ENCODE measurements around the gene NEU2. TPM values are rescaled to one million over a fixed set of nuclear protein-coding genes. Genes with fewer than 3 reads are reported as not detected.

The NEU2 gene
- total RNA-seq, 1 experiment from 2014 or later = not detected

DNA sequence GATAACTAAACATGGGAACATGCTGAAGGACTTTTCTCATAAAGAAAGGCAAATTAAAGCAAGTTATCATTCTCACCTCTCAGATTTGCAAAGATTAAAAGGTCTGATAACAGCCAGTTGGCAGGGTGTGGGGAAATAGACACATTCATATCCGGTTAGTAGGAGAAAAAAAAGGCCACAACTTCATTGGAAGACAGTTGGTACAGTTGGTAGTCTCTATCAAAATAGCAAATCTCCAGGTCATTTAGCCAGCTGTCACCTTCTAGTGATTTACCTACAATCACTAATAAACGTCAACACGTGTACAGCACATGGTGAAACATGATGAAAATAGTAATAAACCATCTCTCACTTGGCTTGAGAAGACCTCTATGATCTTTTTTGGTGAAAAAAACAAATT, 44.3 kb downstream of the NEU2 start:
- H3K36me3 ChIP-seq (ENCODE audit: low read depth) = no peaks in the 10 kb centered on the region
- no peaks in the 10 kb centered on the region for H3K9me2 ChIP-seq (ENCODE audit: insufficient read depth)
- no TSS peak for BruUV-seq (replicated peaks)
- TF ChIP-seq EZH2 (IDR thresholded peaks at IDR 0.05; ENCODE audit: low read depth) = no peak
- TF ChIP-seq, protein P1, sequence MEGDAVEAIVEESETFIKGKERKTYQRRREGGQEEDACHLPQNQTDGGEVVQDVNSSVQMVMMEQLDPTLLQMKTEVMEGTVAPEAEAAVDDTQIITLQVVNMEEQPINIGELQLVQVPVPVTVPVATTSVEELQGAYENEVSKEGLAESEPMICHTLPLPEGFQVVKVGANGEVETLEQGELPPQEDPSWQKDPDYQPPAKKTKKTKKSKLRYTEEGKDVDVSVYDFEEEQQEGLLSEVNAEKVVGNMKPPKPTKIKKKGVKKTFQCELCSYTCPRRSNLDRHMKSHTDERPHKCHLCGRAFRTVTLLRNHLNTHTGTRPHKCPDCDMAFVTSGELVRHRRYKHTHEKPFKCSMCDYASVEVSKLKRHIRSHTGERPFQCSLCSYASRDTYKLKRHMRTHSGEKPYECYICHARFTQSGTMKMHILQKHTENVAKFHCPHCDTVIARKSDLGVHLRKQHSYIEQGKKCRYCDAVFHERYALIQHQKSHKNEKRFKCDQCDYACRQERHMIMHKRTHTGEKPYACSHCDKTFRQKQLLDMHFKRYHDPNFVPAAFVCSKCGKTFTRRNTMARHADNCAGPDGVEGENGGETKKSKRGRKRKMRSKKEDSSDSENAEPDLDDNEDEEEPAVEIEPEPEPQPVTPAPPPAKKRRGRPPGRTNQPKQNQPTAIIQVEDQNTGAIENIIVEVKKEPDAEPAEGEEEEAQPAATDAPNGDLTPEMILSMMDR (conservative IDR thresholded peaks at IDR 0.05) = no peak
- ChIA-PET POLR2A (ENCODE audit: unreplicated experiment) (interaction anchor here (0.6 kb wide), 1 partner anchor 389 kb away, joined by 6 read pairs; no protein-coding TSS in a partner anchor), CTCF (interaction anchor here (0.6 kb wide), 1 partner anchor 1296 kb away, joined by 3 read pairs; no protein-coding TSS in a partner anchor)
- peaks cover 22% of the 10 kb centered on the region for H3K4me1 ChIP-seq (replicated peaks; ENCODE audit: insufficient read depth)
- peaks cover 7% of the 10 kb centered on the region; the same call in 1 of the 2 replicates for H3F3A ChIP-seq (ENCODE audit: insufficient read depth, low read depth)
- peak overlapping the region; percentile 42 for H3K4me2 ChIP-seq
- no peaks in the 10 kb centered on the region for H3K79me2 ChIP-seq (ENCODE audit: low read depth)
- H3K9me3 ChIP-seq (ENCODE audit: insufficient read depth, low read depth) = peaks cover 3% of the 10 kb centered on the region
- intact Hi-C loops (cut with micrococcal nuclease; ENCODE audit: unreplicated experiment) = no loop called here
- H3K27me3 ChIP-seq (ENCODE audit: insufficient read depth, low read depth) = no peaks in the 10 kb centered on the region
- H4K20me1 ChIP-seq (ENCODE audit: insufficient read depth) = no peaks in the 10 kb centered on the region
- H3K27ac ChIP-seq = no peak overlapping the region
- H2AFZ ChIP-seq = no peak overlapping the region
- peak in 1 of 2 experiments; percentile 57 for DNase-seq
- H3K4me3 ChIP-seq = no peak overlapping the region

DNA sequence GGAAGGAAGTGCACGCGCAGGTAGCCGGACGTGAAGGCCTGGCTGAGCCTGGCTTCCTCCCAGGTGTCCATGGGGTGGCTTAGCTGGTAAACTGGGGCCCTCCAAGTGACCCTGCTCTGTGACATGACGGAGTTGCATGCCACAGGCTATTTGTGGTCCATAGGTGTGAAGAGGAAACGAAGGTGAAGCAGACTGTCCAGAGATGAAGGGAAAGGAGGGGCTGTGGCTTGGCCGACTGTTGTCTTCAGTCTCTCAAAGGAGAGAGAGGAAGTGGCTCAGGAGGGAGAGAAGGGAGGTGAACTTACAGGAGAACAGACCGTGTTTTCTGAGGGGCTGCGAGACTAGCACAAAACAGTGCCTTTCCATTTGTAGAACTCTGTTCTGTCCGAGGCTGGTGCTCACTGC, 47.0 kb downstream of the NEU2 start:
- H4K20me1 ChIP-seq (ENCODE audit: insufficient read depth) = no peaks in the 10 kb centered on the region
- H3K4me1 ChIP-seq (replicated peaks; ENCODE audit: insufficient read depth) = peaks cover 22% of the 10 kb centered on the region
- H3K4me3 ChIP-seq = no peak overlapping the region
- intact Hi-C loops (cut with micrococcal nuclease; ENCODE audit: unreplicated experiment) = no loop called here
- no peaks in the 10 kb centered on the region for H3K79me2 ChIP-seq (ENCODE audit: low read depth)
- no peak overlapping the region for H3K27ac ChIP-seq
- POLR2A ChIA-PET (ENCODE audit: unreplicated experiment) = no interaction called here
- peaks cover 7% of the 10 kb centered on the region; the same call in 1 of the 2 replicates for H3F3A ChIP-seq (ENCODE audit: insufficient read depth, low read depth)
- no peaks in the 10 kb centered on the region for H3K9me3 ChIP-seq (ENCODE audit: insufficient read depth, low read depth)
- H3K36me3 ChIP-seq (ENCODE audit: low read depth) = no peaks in the 10 kb centered on the region
- H3K4me2 ChIP-seq = no peak overlapping the region
- no peak overlapping the region for H2AFZ ChIP-seq
- CTCF ChIA-PET = no interaction called here
- no peaks in the 10 kb centered on the region for H3K27me3 ChIP-seq (ENCODE audit: insufficient read depth, low read depth)
- BruUV-seq (replicated peaks) = no TSS peak
- TF ChIP-seq, protein P1 (conservative IDR thresholded peaks at IDR 0.05) = no peak
- no peak for TF ChIP-seq EZH2 (IDR thresholded peaks at IDR 0.05; ENCODE audit: low read depth)
- no peaks in the 10 kb centered on the region for H3K9me2 ChIP-seq (ENCODE audit: insufficient read depth)
- no peak for DNase-seq

DNA sequence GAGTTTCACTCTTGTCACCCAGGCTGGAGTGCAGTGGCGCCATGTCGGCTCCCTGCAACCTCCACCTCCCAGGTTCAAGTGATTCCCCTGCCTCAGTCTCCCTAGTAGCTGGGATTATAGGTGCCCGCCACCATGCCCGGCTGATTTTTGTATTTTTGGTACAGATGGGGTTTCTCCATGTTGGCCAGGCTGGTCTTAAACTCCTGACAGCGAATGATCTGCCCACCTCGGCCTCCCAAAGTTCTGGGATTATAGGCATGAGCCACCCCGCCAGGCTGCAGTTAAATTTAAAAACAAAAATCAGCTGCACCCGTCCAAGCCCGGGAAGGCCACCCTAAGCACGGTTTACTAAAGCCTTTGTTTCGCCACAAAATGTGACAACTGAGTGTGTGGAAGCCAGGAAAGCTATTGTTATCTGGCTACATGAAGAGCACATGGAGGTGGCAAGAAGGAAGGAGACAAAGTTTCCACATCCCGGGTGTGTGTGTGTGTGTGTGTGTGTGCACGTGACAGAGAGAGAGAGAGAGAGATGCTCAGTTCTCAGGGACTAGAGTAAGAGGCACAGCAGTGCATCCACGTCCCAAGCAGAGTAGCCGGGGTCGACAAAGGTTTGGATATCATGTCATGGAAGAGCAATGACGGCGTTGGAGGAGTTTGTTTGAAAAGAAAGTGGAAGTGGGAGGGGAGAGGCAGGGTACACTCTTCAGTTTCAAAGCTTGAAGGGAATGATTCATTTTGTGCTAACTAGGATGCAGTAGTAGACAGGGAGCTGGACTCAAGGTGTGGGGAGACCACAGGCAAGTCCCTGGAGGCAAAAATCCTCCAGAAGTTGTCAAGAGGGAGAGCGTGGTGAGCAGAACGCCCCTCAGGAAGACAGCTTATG, 47.7 kb downstream of the NEU2 start:
- intact Hi-C loops (cut with micrococcal nuclease; ENCODE audit: unreplicated experiment) = no loop called here
- Histone ChIP-seq H3K4me3 (no peak overlapping the region), H3K27ac (no peak overlapping the region), H2AFZ (no peak overlapping the region), H3K9me2 (ENCODE audit: insufficient read depth) (no peaks in the 10 kb centered on the region), H3K79me2 (ENCODE audit: low read depth) (no peaks in the 10 kb centered on the region), H3K4me2 (no peak overlapping the region), H3K36me3 (ENCODE audit: low read depth) (no peaks in the 10 kb centered on the region), H3F3A (ENCODE audit: insufficient read depth, low read depth) (peaks cover 7% of the 10 kb centered on the region), H4K20me1 (ENCODE audit: insufficient read depth) (no peaks in the 10 kb centered on the region), H3K4me1 (replicated peaks; ENCODE audit: insufficient read depth) (peaks cover 19% of the 10 kb centered on the region), H3K27me3 (ENCODE audit: insufficient read depth, low read depth) (no peaks in the 10 kb centered on the region), H3K9me3 (ENCODE audit: insufficient read depth, low read depth) (no peaks in the 10 kb centered on the region)
- DNase-seq = no peak
- TF ChIP-seq, protein P1 (conservative IDR thresholded peaks at IDR 0.05) = no peak
- TF ChIP-seq EZH2 (IDR thresholded peaks at IDR 0.05; ENCODE audit: low read depth) = no peak
- no TSS peak for BruUV-seq (replicated peaks)
- ChIA-PET POLR2A (ENCODE audit: unreplicated experiment) (no interaction called here), CTCF (no interaction called here)
